WTC11 (cell line): Measurements from ENCODE around the gene VDR. TPM values are rescaled to one million over a fixed set of nuclear protein-coding genes. Genes with fewer than 3 reads are reported as not detected.

Experiments
- ATAC-seq: fragments of 200-7000 bp; cut with Tn5 transposase; 2 replicates; pipeline ENCODE4 v1.10.0; 2021; ENCODE audit warnings: mild to moderate bottlenecking, moderate library complexity
- CTCF ChIA-PET: fragments of 300-600 bp; sonication (Branson Sonifier 250); formaldehyde crosslinking; loops from one replicate; lab custom pipeline; 2021; ENCODE audit warnings: antibody characterized with exemption; lab: Charles Lee
- POLR2A ChIA-PET: fragments of 350-600 bp; sonication (Branson Sonifier 250); formaldehyde crosslinking; loops from one replicate; lab custom pipeline; 2021; ENCODE audit warnings: antibody characterized with exemption; lab: Charles Lee
- DNase-seq: peaks from one replicate; pipeline ENCODE4 v3.0.0; 2021; ENCODE audit warnings: low spot score
- H3K27ac Mint-ChIP-seq: 2 replicates; pipeline ENCODE4 v1.8.0; 2021; ENCODE audit warnings: mixed read lengths
- H3K27me3 Mint-ChIP-seq: 2 replicates; pipeline ENCODE4 v1.8.0; 2021; ENCODE audit warnings: low read depth, mild to moderate bottlenecking, moderate library complexity, mixed read lengths
- H3K36me3 Mint-ChIP-seq: 2 replicates; pipeline ENCODE4 v1.8.0; 2021; ENCODE audit warnings: mixed read lengths
- H3K4me1 Mint-ChIP-seq: 2 replicates; pipeline ENCODE4 v1.8.0; 2022; ENCODE audit warnings: mixed read lengths
- H3K4me3 Mint-ChIP-seq: 2 replicates; pipeline ENCODE4 v1.8.0; 2021; ENCODE audit warnings: mild to moderate bottlenecking, moderate library complexity, mixed read lengths
- H3K9me3 Mint-ChIP-seq: 2 replicates; pipeline ENCODE4 v1.8.0; 2021; ENCODE audit warnings: mixed read lengths
- CREM ChIP-seq: sonication (generic); formaldehyde crosslinking; IDR thresholded peaks from 2 replicates; pipeline ENCODE4 v1.8.1; 2022; ENCODE audit warnings: mild to moderate bottlenecking, missing genetic modification reagents, moderate library complexity
- ESRRA ChIP-seq: sonication (generic); formaldehyde crosslinking; IDR thresholded peaks from 2 replicates; pipeline ENCODE4 v1.8.1; 2022; ENCODE audit warnings: mild to moderate bottlenecking, missing genetic modification reagents, borderline replicate concordance
- FOXK1 ChIP-seq: sonication (generic); formaldehyde crosslinking; IDR thresholded peaks from 2 replicates; pipeline ENCODE4 v1.8.0; 2022; ENCODE audit warnings: mild to moderate bottlenecking, moderate library complexity, missing genetic modification reagents
- GRHL2 ChIP-seq: fragments of 250-450 bp; sonication (Bioruptor Pico); IDR thresholded peaks from 2 replicates; pipeline ENCODE4 v1.8.0; 2022; ENCODE audit warnings: mild to moderate bottlenecking, moderate library complexity; ENCODE audit not compliant: insufficient replicate concordance, severe bottlenecking
- GTF2I ChIP-seq: fragments of 250-450 bp; sonication (Bioruptor Pico); conservative IDR thresholded peaks from 2 replicates; pipeline ENCODE4 v1.4.0; 2021; ENCODE audit warnings: mild to moderate bottlenecking
- JAZF1 ChIP-seq: fragments of 250-450 bp; sonication (Bioruptor Pico); IDR thresholded peaks from 2 replicates; pipeline ENCODE4 v1.9.0; 2021; ENCODE audit warnings: moderate library complexity, mild to moderate bottlenecking, inconsistent platforms
- JUN ChIP-seq: sonication (generic); formaldehyde crosslinking; IDR thresholded peaks from 2 replicates; pipeline ENCODE4 v1.8.0; 2023; ENCODE audit warnings: mild to moderate bottlenecking, missing genetic modification reagents
- TEAD1 ChIP-seq: sonication (generic); formaldehyde crosslinking; IDR thresholded peaks from 2 replicates; pipeline ENCODE4 v1.8.0; 2022; ENCODE audit warnings: mild to moderate bottlenecking, missing genetic modification reagents
- TP53 ChIP-seq: sonication (generic); formaldehyde crosslinking; IDR thresholded peaks from 2 replicates; pipeline ENCODE4 v1.8.1; 2023; ENCODE audit warnings: mild to moderate bottlenecking, missing genetic modification reagents
- ZNF232 ChIP-seq: sonication (generic); formaldehyde crosslinking; IDR thresholded peaks from 2 replicates; pipeline ENCODE4 v1.8.0; 2022; ENCODE audit warnings: mild to moderate bottlenecking, missing genetic modification reagents
- total RNA-seq: library from RNA; stranded (reverse); gene quantifications from 3 replicates; pipeline ENCODE4 v1.2.3, GENCODE V29; 2021
- TF ChIP-seq, protein P1 (sequence below): sonication (generic); formaldehyde crosslinking; IDR thresholded peaks from 2 replicates; pipeline ENCODE4 v1.8.1; 2023; ENCODE audit warnings: mild to moderate bottlenecking, missing genetic modification reagents, moderate library complexity
- TF ChIP-seq, protein P2 (sequence below): sonication (generic); formaldehyde crosslinking; IDR thresholded peaks from 2 replicates; pipeline ENCODE4 v1.8.1; 2022; ENCODE audit warnings: mild to moderate bottlenecking, moderate library complexity, missing genetic modification reagents
- TF ChIP-seq, protein P3 (sequence below): sonication (generic); formaldehyde crosslinking; IDR thresholded peaks from 2 replicates; pipeline ENCODE4 v1.8.1; 2023; ENCODE audit warnings: mild to moderate bottlenecking, moderate library complexity, missing genetic modification reagents
- TF ChIP-seq, protein P4 (sequence below): fragments of 250-450 bp; sonication (Bioruptor Pico); IDR thresholded peaks from 2 replicates; pipeline ENCODE4 v1.9.0; 2021; ENCODE audit warnings: mild to moderate bottlenecking, borderline replicate concordance
- TF ChIP-seq, protein P5 (sequence below): sonication (generic); formaldehyde crosslinking; IDR thresholded peaks from 2 replicates; pipeline ENCODE4 v1.8.0; 2022; ENCODE audit warnings: mild to moderate bottlenecking, missing genetic modification reagents
- TF ChIP-seq, protein P6 (sequence below): sonication (generic); formaldehyde crosslinking; IDR thresholded peaks from 2 replicates; pipeline ENCODE4 v1.8.1; 2022; ENCODE audit warnings: low read depth, mild to moderate bottlenecking, moderate library complexity, missing genetic modification reagents, borderline replicate concordance
- TF ChIP-seq, protein P7 (sequence below): fragments of 200-600 bp; IDR thresholded peaks from 2 replicates; pipeline ENCODE4 v1.8.0; 2022; ENCODE audit warnings: antibody characterized with exemption
- TF ChIP-seq, protein P8 (sequence below): sonication (generic); formaldehyde crosslinking; IDR thresholded peaks from 2 replicates; pipeline ENCODE4 v1.8.0; 2022; ENCODE audit warnings: mild to moderate bottlenecking, missing genetic modification reagents
- TF ChIP-seq, protein P9 (sequence below): sonication (generic); formaldehyde crosslinking; IDR thresholded peaks from 2 replicates; pipeline ENCODE4 v1.8.1; 2023; ENCODE audit warnings: mild to moderate bottlenecking, missing genetic modification reagents

The VDR gene
- total RNA-seq, 1 experiment from 2014 or later = 1.3 TPM

DNA sequence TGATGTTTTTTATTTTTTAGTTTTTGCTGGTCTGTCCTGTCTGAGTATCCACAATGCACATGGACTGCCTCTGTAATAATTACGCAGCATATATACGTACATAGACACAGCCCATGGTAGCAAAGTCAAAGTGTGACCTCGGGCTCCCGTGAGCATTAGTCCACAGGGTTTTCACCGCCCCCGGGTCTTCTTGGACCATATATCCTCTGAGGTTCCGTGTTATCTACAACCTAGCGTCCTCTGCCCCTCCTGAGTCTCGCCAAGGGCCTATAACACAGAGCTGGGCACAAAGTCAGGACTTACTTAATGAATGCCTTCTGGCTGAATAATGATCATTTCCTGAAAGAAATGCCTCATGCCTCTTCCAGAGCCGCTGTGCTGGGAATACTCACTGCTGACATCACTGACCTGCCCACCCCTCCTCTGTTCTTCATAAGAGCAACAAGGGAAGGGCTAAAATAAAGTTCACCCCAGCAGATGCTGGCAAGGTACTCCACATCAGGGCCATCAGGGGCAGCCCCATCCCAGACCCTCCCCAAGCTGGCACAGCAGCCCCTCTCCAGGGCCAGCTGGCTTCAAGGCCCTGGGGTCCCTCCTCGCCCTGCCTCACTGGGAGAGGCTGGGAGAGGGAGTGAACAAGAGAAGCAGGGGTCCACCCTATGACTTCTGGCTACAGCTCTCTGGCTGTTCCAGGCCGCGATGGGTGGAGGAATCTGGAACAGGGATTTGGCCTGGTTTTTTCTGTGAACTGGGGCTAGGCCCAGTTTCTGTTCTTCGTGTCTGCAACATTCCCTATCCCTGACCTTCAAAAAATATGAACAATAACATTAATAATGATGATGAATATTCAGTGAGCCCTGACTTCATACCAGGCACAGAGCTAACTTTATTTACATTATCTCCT, 93.0 kb downstream of the VDR start (continued):
- TF ChIP-seq FOXK1 (CRISPR knock-in tag) (no peak), JAZF1 (CRISPR knock-in tag) (no peak), ZNF232 (CRISPR knock-in tag) (no peak)

DNA sequence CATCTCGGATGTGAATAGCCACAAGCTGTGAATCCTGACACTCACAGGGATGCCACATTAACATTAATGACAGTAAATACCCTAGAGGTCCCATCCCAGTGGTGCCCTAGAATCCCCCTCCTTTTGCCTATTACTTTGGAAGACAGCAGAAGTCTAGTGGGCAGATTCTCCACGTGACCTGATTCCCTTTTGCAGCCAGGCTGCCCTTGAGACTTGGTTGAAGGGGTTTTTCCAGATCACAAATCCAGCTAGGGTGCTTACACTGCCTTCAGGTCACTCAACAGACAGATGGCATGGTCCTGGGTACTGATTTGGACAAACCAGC, 93.8 kb downstream of the VDR start:
- Mint-ChIP-seq H3K4me1 (peaks cover 76% of the 10 kb centered on the region), H3K4me3 (peak overlapping the region; percentile 22; the same call in 1 of the 2 replicates), H3K36me3 (no peaks in the 10 kb centered on the region; the same call in 1 of the 2 replicates), H3K27ac (peak overlapping the region; percentile 96), H3K9me3 (no peaks in the 10 kb centered on the region), H3K27me3 (no peaks in the 10 kb centered on the region)
- POLR2A ChIA-PET = interaction anchor here (0.6 kb wide), 1 partner anchor 16 kb away, joined by 6 read pairs; no protein-coding TSS in a partner anchor
- CTCF ChIA-PET = interaction anchor here (0.6 to 8.8 kb wide), 8 partner anchors 9 to 44 kb away, joined by 3 to 99 read pairs (median 6); no protein-coding TSS in a partner anchor
- ATAC-seq (peak; percentile 7; the same call in 1 of the 2 replicates), DNase-seq (no peak)
- TF ChIP-seq GTF2I (CRISPR knock-in tag) = no peak
- TF ChIP-seq, protein P1, sequence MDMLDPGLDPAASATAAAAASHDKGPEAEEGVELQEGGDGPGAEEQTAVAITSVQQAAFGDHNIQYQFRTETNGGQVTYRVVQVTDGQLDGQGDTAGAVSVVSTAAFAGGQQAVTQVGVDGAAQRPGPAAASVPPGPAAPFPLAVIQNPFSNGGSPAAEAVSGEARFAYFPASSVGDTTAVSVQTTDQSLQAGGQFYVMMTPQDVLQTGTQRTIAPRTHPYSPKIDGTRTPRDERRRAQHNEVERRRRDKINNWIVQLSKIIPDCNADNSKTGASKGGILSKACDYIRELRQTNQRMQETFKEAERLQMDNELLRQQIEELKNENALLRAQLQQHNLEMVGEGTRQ (CRISPR knock-in tag) = peak; percentile 87
- TF ChIP-seq, protein P2, sequence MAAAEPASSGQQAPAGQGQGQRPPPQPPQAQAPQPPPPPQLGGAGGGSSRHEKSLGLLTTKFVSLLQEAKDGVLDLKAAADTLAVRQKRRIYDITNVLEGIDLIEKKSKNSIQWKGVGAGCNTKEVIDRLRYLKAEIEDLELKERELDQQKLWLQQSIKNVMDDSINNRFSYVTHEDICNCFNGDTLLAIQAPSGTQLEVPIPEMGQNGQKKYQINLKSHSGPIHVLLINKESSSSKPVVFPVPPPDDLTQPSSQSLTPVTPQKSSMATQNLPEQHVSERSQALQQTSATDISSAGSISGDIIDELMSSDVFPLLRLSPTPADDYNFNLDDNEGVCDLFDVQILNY = no peak
- TF ChIP-seq JUN (CRISPR knock-in tag) = no peak
- no peak for TF ChIP-seq GRHL2 (CRISPR knock-in tag)
- TF ChIP-seq, protein P3, sequence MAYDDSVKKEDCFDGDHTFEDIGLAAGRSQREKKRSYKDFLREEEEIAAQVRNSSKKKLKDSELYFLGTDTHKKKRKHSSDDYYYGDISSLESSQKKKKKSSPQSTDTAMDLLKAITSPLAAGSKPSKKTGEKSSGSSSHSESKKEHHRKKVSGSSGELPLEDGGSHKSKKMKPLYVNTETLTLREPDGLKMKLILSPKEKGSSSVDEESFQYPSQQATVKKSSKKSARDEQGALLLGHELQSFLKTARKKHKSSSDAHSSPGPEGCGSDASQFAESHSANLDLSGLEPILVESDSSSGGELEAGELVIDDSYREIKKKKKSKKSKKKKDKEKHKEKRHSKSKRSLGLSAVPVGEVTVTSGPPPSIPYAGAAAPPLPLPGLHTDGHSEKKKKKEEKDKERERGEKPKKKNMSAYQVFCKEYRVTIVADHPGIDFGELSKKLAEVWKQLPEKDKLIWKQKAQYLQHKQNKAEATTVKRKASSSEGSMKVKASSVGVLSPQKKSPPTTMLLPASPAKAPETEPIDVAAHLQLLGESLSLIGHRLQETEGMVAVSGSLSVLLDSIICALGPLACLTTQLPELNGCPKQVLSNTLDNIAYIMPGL (CRISPR knock-in tag) = no peak
- no peak for TF ChIP-seq ESRRA (CRISPR knock-in tag)
- TF ChIP-seq, protein P4, sequence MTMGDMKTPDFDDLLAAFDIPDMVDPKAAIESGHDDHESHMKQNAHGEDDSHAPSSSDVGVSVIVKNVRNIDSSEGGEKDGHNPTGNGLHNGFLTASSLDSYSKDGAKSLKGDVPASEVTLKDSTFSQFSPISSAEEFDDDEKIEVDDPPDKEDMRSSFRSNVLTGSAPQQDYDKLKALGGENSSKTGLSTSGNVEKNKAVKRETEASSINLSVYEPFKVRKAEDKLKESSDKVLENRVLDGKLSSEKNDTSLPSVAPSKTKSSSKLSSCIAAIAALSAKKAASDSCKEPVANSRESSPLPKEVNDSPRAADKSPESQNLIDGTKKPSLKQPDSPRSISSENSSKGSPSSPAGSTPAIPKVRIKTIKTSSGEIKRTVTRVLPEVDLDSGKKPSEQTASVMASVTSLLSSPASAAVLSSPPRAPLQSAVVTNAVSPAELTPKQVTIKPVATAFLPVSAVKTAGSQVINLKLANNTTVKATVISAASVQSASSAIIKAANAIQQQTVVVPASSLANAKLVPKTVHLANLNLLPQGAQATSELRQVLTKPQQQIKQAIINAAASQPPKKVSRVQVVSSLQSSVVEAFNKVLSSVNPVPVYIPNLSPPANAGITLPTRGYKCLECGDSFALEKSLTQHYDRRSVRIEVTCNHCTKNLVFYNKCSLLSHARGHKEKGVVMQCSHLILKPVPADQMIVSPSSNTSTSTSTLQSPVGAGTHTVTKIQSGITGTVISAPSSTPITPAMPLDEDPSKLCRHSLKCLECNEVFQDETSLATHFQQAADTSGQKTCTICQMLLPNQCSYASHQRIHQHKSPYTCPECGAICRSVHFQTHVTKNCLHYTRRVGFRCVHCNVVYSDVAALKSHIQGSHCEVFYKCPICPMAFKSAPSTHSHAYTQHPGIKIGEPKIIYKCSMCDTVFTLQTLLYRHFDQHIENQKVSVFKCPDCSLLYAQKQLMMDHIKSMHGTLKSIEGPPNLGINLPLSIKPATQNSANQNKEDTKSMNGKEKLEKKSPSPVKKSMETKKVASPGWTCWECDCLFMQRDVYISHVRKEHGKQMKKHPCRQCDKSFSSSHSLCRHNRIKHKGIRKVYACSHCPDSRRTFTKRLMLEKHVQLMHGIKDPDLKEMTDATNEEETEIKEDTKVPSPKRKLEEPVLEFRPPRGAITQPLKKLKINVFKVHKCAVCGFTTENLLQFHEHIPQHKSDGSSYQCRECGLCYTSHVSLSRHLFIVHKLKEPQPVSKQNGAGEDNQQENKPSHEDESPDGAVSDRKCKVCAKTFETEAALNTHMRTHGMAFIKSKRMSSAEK = no peak
- no peak for TF ChIP-seq TP53
- no peak for TF ChIP-seq CREM (CRISPR knock-in tag)
- 0 out of 2 replicates have a peak, but pooled peaks have one; percentile 42 for TF ChIP-seq TEAD1
- TF ChIP-seq, protein P5, sequence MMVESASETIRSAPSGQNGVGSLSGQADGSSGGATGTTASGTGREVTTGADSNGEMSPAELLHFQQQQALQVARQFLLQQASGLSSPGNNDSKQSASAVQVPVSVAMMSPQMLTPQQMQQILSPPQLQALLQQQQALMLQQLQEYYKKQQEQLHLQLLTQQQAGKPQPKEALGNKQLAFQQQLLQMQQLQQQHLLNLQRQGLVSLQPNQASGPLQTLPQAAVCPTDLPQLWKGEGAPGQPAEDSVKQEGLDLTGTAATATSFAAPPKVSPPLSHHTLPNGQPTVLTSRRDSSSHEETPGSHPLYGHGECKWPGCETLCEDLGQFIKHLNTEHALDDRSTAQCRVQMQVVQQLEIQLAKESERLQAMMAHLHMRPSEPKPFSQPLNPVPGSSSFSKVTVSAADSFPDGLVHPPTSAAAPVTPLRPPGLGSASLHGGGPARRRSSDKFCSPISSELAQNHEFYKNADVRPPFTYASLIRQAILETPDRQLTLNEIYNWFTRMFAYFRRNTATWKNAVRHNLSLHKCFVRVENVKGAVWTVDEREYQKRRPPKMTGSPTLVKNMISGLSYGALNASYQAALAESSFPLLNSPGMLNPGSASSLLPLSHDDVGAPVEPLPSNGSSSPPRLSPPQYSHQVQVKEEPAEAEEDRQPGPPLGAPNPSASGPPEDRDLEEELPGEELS (CRISPR knock-in tag) = no peak
- TF ChIP-seq, protein P6, sequence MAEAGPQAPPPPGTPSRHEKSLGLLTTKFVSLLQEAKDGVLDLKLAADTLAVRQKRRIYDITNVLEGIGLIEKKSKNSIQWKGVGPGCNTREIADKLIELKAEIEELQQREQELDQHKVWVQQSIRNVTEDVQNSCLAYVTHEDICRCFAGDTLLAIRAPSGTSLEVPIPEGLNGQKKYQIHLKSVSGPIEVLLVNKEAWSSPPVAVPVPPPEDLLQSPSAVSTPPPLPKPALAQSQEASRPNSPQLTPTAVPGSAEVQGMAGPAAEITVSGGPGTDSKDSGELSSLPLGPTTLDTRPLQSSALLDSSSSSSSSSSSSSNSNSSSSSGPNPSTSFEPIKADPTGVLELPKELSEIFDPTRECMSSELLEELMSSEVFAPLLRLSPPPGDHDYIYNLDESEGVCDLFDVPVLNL (CRISPR knock-in tag) = no peak
- TF ChIP-seq, protein P7, sequence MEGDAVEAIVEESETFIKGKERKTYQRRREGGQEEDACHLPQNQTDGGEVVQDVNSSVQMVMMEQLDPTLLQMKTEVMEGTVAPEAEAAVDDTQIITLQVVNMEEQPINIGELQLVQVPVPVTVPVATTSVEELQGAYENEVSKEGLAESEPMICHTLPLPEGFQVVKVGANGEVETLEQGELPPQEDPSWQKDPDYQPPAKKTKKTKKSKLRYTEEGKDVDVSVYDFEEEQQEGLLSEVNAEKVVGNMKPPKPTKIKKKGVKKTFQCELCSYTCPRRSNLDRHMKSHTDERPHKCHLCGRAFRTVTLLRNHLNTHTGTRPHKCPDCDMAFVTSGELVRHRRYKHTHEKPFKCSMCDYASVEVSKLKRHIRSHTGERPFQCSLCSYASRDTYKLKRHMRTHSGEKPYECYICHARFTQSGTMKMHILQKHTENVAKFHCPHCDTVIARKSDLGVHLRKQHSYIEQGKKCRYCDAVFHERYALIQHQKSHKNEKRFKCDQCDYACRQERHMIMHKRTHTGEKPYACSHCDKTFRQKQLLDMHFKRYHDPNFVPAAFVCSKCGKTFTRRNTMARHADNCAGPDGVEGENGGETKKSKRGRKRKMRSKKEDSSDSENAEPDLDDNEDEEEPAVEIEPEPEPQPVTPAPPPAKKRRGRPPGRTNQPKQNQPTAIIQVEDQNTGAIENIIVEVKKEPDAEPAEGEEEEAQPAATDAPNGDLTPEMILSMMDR = no peak
- TF ChIP-seq, protein P8, sequence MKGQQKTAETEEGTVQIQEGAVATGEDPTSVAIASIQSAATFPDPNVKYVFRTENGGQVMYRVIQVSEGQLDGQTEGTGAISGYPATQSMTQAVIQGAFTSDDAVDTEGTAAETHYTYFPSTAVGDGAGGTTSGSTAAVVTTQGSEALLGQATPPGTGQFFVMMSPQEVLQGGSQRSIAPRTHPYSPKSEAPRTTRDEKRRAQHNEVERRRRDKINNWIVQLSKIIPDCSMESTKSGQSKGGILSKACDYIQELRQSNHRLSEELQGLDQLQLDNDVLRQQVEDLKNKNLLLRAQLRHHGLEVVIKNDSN (CRISPR knock-in tag) = peak; percentile 78
- no peak for TF ChIP-seq FOXK1 (CRISPR knock-in tag)
- TF ChIP-seq, protein P9, sequence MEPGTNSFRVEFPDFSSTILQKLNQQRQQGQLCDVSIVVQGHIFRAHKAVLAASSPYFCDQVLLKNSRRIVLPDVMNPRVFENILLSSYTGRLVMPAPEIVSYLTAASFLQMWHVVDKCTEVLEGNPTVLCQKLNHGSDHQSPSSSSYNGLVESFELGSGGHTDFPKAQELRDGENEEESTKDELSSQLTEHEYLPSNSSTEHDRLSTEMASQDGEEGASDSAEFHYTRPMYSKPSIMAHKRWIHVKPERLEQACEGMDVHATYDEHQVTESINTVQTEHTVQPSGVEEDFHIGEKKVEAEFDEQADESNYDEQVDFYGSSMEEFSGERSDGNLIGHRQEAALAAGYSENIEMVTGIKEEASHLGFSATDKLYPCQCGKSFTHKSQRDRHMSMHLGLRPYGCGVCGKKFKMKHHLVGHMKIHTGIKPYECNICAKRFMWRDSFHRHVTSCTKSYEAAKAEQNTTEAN (CRISPR knock-in tag) = no peak
